Activated CD4-positive, CD25-positive, alpha-beta regulatory T cell treated with anti-CD3 and anti-CD28 coated beads, Interleukin-2, amount 50 U/mL, for 16 hours (primary cell): ENCODE measurements around the gene CARD9.

ENCODE experiments used
- DNase-seq: peaks from one replicate; pipeline ENCODE4 v3.0.0-alpha.2; 2020; ENCODE audit warnings: low read depth, low spot score

Gene CARD9

DNA sequence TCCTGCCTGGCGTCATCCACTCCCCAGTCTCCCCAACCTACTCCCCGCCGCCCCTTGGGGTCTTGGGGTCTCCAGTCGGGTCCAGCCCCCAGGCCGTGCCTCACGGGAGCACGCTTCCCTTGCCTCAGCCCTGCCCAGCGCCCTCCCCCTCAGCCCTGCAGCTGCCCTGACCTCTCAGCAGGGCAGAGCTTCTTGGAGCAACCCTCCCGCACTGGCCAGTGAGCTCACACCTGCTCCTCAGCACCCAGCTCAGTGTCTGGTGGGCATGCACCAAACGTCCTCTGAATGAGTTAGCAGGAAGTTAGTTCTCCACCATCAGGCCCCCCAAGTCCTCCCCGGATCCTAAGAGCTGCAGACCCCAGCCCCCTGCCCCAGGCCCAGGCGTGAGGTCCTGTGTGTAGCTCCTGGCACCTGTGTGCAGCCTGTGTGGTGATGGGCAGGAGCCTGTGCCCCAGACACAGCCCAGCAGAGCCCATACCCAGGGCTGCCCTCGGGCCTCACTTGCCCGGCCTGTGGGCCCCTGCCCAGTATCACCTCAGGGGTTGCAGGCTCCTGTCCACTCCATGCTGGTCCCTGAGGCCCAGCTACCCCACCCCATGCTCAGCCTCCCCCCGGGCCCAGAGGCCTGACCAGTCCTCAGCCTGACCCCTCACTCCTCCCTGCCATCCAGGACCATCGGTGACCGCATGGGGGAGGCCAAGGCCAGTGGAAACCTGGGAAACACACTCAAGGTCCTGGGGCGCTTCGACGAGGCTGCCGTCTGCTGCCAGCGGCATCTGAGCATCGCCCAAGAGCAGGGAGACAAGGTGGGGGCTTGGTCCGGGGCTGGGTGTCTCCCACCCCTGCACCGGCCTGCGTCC is 37.9 kb downstream of the CARD9 start:
- DNase-seq: no peak

DNA sequence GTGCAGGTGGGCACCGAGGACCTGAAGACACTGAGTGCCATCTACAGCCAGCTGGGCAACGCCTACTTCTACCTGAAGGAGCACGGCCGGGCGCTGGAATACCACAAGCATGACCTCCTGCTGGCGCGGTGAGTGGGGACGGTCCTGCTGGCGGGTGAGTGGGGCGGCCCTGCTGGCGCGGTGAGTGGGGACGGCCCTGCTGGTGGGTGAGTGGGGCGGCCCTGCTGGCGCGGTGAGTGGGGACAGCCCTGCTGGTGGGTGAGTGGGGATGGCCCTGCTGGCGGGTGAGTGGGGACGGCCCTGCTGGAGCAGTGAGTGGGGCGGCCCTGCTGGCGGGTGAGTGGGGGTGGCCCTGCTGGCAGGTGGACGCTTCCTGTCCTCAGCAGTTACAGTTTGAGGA is 38.9 kb downstream of the CARD9 start:
- no peak for DNase-seq

DNA sequence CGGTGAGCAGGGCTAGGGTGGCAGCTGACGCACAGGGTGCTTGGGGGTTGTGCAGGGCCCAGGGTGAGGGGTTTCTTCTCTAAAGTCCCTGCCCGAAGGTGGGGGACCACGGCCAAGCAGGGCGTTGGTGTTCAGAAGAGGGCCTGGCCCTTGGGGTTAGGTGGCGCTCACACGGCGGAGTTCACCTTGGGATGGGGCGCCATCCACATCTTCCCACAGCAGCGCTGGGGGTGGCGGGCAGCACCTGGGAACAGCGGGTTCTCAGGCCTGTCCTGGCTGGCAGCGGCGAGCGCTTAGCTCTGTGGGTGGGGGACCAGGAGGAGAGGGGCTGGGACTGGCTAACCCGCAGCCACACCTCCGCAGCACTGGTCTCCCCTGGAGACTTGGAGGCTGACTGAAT is 40.0 kb downstream of the CARD9 start:
- no peak for DNase-seq

DNA sequence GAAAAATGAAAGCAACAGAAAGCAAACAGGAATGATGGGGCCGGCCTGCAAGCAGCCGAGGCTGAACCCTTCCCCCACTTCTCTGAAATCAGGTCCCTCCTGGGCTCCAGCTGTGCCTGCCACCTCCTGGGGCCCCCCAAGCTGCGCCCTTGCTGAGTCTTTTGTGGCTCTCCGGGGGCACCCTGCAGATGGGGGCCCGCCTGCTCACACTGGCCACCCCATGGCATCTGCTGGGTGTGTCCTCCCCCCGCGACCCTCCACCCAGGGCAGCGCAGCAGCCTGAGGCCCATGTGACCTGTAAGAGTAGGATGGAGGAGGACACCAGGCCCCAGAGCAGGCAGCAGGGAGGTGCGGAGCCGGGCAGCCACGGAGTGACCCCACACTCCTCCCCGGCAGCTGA is 40.4 kb downstream of the CARD9 start:
- DNase-seq: no peak

DNA sequence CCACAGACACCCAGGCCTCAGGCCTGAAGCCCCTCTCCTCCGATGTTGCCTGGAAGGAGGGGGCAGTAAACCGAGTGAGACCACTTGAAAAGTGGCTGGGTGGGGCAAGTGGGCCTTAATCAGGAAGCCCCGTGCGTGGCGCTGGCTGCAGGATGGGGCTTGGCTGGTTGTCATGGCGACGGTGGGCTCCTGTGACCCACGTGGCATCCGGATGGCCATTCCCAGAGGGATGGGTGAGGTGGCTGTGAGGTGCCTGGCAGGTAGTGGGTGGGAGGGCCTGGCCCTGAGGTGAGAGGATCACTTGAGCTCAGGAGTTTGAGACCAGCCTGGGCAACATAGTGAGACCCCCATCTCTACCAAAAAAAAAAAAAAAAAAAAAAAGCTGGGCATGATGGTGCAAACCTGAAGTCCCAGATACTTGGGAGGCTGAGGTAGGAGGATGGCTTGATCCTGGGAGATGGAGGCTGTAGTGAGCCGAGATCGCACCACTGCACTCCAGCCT is 40.9 kb downstream of the CARD9 start:
- no peak for DNase-seq

DNA sequence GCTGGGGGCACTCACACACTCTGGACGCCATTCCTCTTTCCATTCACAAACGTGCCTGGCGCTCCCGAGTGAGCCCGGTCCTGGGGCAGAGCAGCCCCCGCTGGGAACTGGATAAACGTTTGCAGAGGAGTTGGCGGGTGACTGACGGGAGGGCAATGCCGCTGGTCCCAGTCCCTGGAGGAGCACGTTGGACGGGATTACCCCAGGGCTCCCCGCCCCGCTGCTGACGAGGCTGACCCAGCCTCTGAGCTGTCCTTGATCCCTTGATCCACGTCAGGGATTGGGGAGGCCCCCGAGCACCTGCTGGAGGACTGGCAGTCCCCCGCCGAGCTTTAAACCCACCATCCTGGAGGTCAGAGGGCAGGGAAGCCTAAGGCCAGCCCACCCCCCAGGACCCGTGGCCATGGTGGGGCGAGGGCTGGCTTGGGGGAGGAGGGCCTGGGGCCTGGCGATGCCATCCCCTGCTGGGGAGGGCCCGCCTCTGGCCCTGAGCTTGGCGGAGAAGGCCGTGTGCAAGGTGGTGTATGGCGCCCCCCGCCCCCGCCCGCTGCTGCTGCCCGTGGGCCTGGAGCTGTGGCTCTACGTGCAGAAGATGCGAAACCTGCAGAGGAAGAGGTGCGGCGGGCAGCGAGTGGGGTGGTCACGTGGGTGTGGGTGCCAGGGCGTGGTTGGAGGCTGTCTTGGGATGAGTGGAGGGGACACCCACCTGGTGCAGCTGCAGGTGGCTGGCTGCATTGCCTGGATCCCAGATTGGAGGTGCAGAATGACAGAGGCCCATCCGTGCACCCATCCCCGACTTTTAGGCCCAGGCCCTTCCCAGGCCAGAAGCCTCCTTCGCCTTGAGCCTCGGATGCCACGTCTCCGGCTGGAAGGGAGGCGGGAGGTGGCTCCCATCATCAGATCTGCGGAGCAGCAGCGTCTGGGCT is 41.6 kb downstream of the CARD9 start:
- DNase-seq: no peak

DNA sequence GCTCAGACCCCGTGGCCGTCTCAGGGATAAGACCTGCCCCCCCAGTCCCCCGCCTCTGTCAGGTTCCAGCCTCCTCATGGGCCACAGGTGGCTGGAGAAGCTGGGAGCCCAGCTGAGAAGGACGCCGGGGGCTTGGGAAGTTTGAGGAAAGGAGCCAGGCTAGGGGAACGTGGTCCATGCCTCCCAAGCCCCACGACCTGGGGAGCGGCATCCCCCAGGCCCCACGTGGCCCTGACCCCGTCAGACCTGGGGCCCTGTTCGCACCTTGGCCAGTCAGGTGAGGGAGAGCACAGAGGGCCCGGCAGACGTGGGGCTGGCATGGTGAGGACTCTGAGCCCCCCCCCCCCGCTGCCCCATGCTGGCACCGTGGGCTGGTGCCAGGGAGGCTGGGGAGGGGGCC is 42.4 kb downstream of the CARD9 start:
- no peak for DNase-seq

DNA sequence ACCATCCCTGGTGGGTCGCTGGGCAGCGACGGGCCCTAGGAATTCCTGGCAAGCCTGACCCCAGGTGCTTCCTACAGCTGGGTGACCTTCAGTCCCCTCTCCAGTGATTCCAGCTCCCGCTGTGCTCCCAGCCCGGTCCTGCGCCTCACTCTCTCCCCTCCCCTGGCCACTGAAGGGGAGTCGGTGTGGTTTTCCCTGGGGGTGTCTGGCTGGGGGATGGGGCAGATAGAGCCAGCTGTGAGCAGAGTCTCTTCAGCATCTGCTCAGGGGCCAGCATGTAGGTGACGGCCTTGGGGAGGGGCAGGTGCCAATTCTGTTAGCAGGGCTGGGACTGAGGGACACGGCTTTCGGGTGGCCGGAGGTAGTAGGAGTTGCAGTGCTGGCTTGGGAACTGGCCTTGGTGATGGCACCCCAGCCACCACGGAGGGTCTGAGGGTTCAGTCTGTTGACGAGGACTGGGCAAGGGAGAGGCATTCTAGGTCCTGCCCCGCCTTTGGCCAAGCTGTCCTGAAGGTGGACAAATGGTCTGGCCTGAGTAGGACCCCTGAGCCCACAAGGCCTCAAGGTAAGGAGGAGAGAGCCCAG is 43.0 kb downstream of the CARD9 start:
- DNase-seq: no peak

DNA sequence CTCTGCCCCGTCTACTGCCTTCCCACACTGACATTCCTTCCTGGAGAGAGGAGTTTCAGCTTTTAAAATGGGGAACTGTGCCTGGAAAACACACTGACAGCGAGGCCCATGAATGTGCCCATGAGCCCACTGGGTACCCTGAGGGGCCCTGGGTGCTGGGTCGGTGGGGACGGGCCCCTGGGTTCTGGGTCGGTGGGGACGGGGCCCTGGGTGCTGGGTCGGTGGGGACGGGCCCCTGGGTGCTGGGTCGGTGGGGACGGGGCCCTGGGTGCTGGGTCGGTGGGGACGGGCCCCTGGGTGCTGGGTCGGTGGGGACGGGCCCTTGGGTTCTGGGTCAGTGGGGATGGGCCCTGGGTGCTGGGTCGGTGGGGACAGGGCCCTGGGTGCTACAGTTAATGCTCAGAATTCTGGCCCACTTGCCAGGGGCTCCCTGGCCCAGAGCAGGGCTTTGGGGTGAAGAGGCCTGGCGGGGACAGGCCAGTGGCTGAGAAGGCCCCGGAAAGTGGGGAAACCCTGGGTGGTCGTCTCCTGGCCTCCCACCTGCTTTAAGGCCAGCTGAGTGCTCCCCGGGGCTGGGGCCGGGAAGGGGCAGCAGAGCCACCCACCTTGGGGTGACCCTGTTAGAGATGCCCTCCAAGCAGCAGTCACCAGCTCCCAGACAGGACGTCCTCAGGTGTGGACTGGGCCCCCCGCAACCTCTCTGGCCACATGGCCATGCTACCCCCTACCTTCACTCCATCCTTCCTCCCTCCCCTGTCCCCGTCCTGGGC is 43.6 kb downstream of the CARD9 start:
- DNase-seq: no peak

DNA sequence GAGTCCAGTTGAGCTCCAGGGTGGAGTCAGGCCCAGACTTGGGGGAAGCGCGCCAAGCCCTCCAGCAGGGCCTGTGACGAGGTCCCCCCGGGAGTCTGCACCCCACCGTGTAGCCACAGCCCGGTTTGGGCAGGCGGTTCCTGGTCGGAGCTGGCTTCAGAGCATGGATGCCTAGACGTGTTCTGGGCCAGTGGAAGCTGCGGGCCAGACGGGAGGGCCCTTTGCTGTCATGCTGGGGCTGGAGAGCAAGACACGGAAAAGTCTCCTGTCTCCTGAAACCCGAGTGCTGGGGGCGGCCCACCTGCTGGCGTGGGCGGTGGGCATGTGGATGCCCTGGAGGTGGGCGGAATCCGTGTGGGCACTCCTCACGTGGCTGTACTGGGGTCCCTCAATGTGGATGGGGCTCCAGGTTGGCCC is 44.2 kb downstream of the CARD9 start:
- DNase-seq: no peak

DNA sequence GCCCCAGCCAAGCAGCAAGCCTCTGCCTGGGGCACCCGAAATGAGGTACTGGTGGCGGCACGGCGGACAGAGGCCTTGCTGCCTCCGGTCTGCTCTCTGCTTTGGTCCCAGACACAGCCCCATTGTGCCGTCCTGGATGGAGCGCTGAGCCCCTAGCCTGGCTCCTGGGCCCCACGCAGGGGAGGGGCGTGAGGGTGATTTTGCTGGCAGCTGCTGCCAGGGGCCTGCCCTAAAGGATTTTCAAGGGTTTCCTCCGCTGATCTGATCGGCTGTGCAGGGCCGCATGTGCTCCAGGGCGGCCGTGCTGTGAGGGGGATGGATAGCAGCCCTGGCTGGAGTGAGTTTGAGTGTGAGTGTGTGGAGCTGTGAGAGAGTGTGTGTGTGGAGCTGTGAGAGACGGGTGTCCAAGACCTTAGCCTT is 44.8 kb downstream of the CARD9 start:
- no peak for DNase-seq

DNA sequence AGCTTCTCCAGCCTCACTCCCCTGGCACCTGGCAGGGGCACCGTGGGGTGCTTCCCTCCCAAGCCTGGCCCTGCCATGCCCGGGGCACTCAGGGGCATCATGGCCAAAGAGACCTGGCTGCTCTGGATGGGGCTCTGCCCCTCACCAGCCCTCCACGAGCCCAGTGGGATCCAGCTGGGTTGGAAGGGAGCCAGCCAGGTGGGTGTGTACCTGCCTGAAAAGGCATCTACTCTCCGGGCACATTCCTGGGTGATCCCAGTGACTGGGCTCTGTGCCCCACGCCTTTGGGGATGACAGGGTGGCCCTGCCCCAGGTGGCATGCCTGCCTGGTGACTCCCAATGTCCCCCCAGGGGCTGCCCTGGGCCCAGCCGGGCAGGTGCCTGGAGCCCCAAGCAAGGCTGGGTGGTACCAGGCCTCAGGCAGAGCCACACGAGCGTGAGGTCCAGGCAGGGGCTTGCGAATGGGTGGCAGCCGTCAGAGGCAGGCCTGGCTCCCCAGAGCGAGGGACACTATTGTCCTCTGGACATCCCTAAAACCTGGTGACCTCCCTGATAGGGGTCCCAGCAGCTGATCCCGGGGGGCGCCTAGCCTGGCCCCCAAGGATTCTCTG is 45.4 kb downstream of the CARD9 start:
- DNase-seq: no peak

DNA sequence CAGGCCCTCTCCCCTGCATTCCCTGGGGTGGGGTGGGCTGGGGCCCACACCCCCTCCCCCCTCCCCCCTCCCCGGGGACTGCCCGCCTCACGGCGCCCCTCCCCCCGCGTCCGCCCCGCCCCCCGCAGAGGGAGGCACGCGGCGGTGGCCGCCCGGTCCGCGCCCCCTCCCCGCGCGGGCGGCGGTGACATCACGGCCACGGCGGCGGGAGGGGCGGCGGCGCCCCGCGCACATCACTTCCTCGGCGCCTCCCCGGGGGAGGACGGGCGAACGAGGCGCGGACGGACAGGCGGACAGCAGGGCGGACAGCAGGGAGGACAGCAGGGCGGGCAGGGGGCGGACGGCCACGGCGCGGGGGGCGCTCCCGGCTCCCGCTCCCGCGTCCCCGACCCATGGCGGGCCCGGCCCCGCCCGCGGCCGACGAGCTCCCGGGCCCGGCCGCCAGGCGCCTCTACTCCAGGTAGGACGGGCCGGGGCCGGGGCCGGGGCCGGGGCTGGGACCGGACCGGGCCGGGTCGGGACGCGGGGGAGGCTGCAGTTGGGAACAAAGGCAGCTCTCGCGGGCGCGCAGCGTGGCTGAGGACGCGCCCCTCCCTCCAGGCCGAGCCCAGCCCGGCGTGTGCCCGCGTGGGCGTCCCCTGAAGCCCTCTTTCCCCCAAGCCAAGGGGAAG is 46.0 kb downstream of the CARD9 start, which contains the start of gene GPSM1:
GPSM1 (plus strand) TSS at position 236 of the 671 bp plus-strand sequence; CDS start at position 393, 157 bp downstream.
- DNase-seq: no peak

DNA sequence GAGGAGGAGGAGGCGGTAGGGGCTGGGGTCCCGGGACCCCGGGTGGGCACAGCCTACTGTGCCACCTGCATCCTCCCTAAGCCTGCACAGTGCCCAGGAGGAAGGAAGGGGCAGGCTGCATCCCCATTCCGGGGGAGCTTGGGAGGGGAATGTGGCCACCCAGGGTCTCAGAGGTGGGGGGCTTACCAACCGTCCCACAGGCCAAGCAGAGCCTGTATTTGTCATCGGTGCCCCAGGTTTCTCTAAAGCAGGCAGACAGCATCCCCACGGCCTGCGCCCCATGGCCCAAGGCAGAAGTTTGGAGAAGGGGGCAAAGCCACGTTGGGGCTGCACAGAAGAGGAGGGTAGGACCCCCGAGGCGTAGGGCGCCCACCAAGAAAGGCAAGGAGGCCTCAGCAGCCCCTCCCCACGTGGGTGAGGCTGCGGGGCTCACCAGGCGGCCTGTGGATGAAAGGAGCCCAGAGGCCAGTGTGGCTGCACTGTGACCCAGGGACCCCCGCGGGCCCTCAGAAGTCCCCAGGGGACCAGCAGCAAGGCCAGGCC is 46.6 kb downstream of the CARD9 start:
- DNase-seq: no peak

DNA sequence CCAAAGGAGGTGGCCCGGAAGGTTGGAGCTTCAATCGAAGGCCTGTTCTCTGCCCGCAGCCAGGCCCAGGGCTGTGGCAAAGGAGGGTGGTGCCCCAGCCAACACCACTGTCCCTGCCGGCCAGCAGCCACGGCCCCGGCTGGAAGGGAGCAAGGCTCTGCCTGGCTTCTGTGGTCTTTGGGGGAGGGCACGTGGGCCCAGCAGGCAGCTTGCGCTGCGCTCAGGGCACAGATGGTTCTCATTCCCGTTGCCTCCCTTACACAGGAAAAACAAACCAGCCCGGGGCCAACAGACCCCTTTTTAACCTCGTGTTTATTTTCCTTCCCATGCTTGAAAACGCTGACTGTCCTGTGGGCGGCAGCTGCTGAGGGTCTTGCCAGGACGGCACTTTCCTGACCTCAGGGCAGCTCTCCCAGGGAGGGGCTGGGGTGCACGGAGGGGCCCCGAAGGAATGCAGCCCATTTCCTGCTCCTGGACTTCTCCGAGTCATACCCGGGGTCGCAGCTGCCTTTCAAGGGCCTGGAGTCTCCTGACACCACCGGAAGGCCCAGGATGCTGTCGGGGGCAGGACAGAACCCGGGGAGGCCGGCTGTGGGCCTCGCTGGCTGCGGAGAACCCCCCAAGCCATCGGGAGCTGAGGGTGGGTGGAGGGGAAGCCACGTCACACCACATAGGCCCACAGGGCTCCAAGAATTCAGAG is 47.3 kb downstream of the CARD9 start:
- no peak for DNase-seq

DNA sequence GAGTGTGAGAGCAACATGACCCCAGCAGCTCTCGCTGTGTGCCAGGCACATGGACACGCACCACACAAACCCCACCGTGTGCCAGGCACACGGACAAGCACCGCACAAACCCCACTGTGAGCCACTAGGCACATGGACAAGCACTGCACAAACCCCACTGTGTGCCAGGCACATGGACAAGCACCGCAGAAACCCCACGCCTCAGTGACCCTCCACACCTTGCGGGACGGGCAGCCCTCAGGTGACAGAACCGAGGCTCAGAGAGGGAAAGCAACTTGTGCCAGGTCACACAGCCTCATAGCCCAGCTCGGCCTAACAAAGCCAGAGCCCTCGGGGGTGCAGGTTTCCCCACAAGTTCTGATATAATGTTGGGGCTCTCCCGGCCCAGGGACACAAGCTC is 48.1 kb downstream of the CARD9 start:
- DNase-seq: no peak

DNA sequence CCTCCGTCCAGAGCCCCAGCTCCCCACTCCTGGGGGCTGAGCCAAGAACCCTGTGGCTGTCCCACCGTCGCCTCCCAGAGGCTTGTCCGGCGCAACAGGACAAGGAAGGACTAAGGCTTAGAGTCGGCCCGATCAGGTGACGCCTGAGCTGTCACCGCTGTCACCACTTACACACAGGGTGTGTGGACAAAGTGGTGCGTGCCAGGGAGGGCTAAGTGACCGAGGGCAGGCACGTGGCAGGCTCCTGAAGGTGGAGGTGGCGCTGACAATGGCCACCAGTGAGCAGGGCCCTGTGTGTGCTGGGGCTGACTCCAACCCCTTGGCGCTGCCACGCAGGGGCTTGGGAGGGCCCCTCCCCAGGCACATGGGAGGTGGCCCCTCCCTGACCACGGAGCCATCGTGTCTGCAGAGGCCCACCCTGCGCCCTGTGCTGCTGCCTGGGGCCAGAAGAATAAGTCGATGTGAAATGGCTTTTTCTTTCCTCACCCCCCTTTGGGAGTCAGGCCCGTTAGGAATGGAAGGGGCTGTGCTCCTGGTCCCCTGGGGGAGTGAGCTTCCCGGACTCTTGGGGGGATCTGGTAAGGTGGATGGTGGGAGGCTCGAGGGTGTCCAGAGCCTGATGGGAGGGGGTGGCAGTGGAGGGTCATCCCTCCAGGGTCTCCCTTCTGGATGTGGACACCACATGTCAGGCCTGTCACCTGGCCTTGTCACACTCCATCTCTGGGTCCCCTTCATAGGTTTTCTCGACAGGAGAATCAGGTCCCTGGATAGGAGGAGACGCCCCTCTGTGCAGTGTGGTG is 48.8 kb downstream of the CARD9 start:
- no peak for DNase-seq

DNA sequence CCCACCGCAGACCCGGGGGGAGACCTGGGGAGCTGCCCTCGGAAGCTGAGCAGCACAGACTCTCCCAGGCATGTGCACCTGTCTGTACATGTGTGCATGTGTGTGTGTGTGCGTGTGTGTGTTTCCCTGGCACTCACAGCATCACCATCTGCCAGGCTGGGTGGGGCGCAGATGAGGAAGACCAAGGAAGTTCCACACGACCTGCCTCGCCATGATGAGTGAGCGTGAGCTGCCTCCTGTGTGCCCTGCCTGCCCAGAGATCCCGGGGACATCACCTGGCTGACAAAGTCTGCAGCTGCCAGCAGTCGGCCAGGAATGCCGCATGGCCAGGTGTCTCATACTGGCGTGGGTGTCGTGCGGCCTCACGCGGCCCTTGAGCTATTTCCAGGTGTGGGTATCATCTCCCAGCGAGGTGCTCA is 50.1 kb downstream of the CARD9 start:
- no peak for DNase-seq
